H1 (cell line): ENCODE data around the gene SEC63. TPM values are rescaled to one million over a fixed set of nuclear protein-coding genes. Genes with fewer than 3 reads are reported as not detected.

ENCODE experiments used
- CTCF ChIA-PET: fragments of 300-600 bp; sonication (Branson Sonifier 250); formaldehyde crosslinking; loops from one replicate; lab custom pipeline; 2021; ENCODE audit not compliant: partially characterized antibody; lab: Charles Lee
- POLR2A ChIA-PET: fragments of 300-600 bp; sonication (Branson Sonifier 250); formaldehyde crosslinking; loops from one replicate; lab custom pipeline; 2021; ENCODE audit warnings: inconsistent platforms; ENCODE audit not compliant: partially characterized antibody; lab: Charles Lee
- DNase-seq, 2 experiments: peaks; one replicate each; pipeline versions ENCODE4 v3.0.0 to v3.0.0-alpha.2; 2010 to 2022; ENCODE audit warnings: low spot score in 2 of 2, low read depth in 1 of 2, mixed read lengths in 1 of 2
- FAIRE-seq: peaks from 2 replicates; lab custom pipeline; 2011; peaks lifted over from hg19 to GRCh38; lab: Jason Lieb, UNC
- H2AFZ ChIP-seq: 2 replicates; pipeline ENCODE4 v1.8.1; 2012; ENCODE audit warnings: low read length, inconsistent platforms
- H2AK5ac ChIP-seq: 2 replicates; pipeline ENCODE4 v1.6.1; 2013; ENCODE audit warnings: low read depth, low read length
- H2BK120ac ChIP-seq: replicated peaks from 2 replicates; pipeline ENCODE3; 2013; ENCODE audit warnings: low read depth, low read length, inconsistent platforms
- H2BK12ac ChIP-seq: 2 replicates; pipeline ENCODE4 v1.6.1; 2013; ENCODE audit warnings: low read depth, low read length
- H2BK15ac ChIP-seq: 2 replicates; pipeline ENCODE4 v1.6.1; 2013; ENCODE audit warnings: low read length
- H2BK20ac ChIP-seq: 2 replicates; pipeline ENCODE4 v1.6.1; 2013; ENCODE audit warnings: low read length
- H2BK5ac ChIP-seq: 2 replicates; pipeline ENCODE4 v1.6.1; 2013; ENCODE audit warnings: low read depth, low read length
- H3K14ac ChIP-seq: 2 replicates; pipeline ENCODE4 v1.6.1; 2013; ENCODE audit warnings: inconsistent platforms; ENCODE audit not compliant: insufficient read length
- H3K18ac ChIP-seq: 2 replicates; pipeline ENCODE4 v1.6.1; 2013; ENCODE audit warnings: low read length; ENCODE audit errors: extremely low read depth
- H3K23ac ChIP-seq: 2 replicates; pipeline ENCODE4 v1.6.1; 2013; ENCODE audit warnings: inconsistent platforms; ENCODE audit not compliant: insufficient read length
- H3K23me2 ChIP-seq: 2 replicates; pipeline ENCODE4 v1.6.1; 2013; ENCODE audit warnings: low read depth, low read length
- H3K27ac ChIP-seq: 2 replicates; pipeline ENCODE4 v1.6.1; 2011; ENCODE audit warnings: low read depth, low read length, inconsistent platforms
- H3K27me3 ChIP-seq, 4 experiments: replicated peaks in 1 of 4; 1 replicate in 1 of 4; 2 replicates in 3 of 4; pipeline versions ENCODE4 v1.6.1 to v1.8.1; 2011 to 2013; ENCODE audit warnings: low read length in 3 of 4, mild to moderate bottlenecking in 3 of 4, inconsistent platforms in 2 of 4, mixed read lengths in 2 of 4, moderate library complexity in 1 of 4; ENCODE audit not compliant: control insufficient read depth in 3 of 4, insufficient read depth in 3 of 4; ENCODE audit errors: extremely low read depth in 1 of 4
- H3K36me3 ChIP-seq, 4 experiments: 2 replicates each; pipeline versions ENCODE4 v1.6.1 to v1.8.1; 2011 to 2013; ENCODE audit warnings: mild to moderate bottlenecking in 4 of 4, low read length in 3 of 4, moderate library complexity in 2 of 4, control low read depth in 1 of 4, inconsistent platforms in 1 of 4; ENCODE audit not compliant: insufficient read depth in 4 of 4, control insufficient read depth in 2 of 4
- H3K4ac ChIP-seq: replicated peaks from 2 replicates; pipeline ENCODE3; 2013; ENCODE audit warnings: low read length, low read depth, mixed read lengths, inconsistent platforms; ENCODE audit not compliant: insufficient read length
- H3K4me1 ChIP-seq, 4 experiments: replicated peaks in 1 of 4; 1 replicate in 1 of 4; 2 replicates in 3 of 4; pipeline versions ENCODE4 v1.6.1 to v1.8.1; 2011 to 2013; ENCODE audit warnings: low read length in 3 of 4, inconsistent platforms in 2 of 4, mixed read lengths in 1 of 4; ENCODE audit not compliant: insufficient read depth in 4 of 4, control insufficient read depth in 3 of 4
- H3K4me2 ChIP-seq, 2 experiments: 2 replicates each; pipeline versions ENCODE4 v1.6.1 to v1.8.1; 2011 to 2013; ENCODE audit warnings: low read depth in 2 of 2, low read length in 2 of 2, control low read depth in 1 of 2, inconsistent platforms in 1 of 2, mild to moderate bottlenecking in 1 of 2; ENCODE audit not compliant: insufficient read depth in 1 of 2
- H3K4me3 ChIP-seq, 4 experiments: fragments of 200-600, 300-600 bp in 1 of 4; sonication (generic), shearing (Covaris generic), sonication (Bioruptor Twin) in 1 of 4; 2 replicates each; pipeline versions ENCODE4 v1.5.1 to v1.8.1; 2011 to 2016; ENCODE audit warnings: low read length in 4 of 4, low read depth in 3 of 4, control low read depth in 2 of 4, inconsistent platforms in 2 of 4, mild to moderate bottlenecking in 2 of 4, mixed read lengths in 1 of 4, moderate library complexity in 1 of 4; ENCODE audit not compliant: insufficient read depth in 2 of 4; ENCODE audit errors: extremely low read depth in 1 of 4
- H3K56ac ChIP-seq: replicated peaks from 2 replicates; pipeline ENCODE3; 2013; ENCODE audit warnings: low read depth, mild to moderate bottlenecking, mixed read lengths, low read length, inconsistent platforms; ENCODE audit not compliant: insufficient read length
- H3K79me1 ChIP-seq: 2 replicates; pipeline ENCODE4 v1.6.1; 2013; ENCODE audit warnings: low read depth, low read length, control low read depth
- H3K79me2 ChIP-seq, 2 experiments: 2 replicates each; pipeline versions ENCODE4 v1.6.1 to v1.8.1; 2012 to 2013; ENCODE audit warnings: low read length in 2 of 2, mild to moderate bottlenecking in 2 of 2, inconsistent platforms in 1 of 2; ENCODE audit not compliant: insufficient read depth in 2 of 2, control insufficient read depth in 1 of 2
- H3K9ac ChIP-seq, 4 experiments: replicated peaks in 1 of 4; 1 replicate in 1 of 4; 2 replicates in 3 of 4; pipeline versions ENCODE4 v1.6.1 to v1.8.1; 2011 to 2013; ENCODE audit warnings: low read depth in 3 of 4, low read length in 3 of 4, control low read depth in 2 of 4, mild to moderate bottlenecking in 2 of 4, moderate library complexity in 2 of 4, inconsistent platforms in 1 of 4; ENCODE audit errors: extremely low read depth in 1 of 4
- H3K9me3 ChIP-seq, 2 experiments: 2 replicates each; pipeline versions ENCODE4 v1.6.1 to v1.8.1; 2012 to 2013; ENCODE audit warnings: mild to moderate bottlenecking in 2 of 2, moderate library complexity in 2 of 2, control low read depth in 1 of 2, inconsistent platforms in 1 of 2, low read depth in 1 of 2, low read length in 1 of 2, mixed read lengths in 1 of 2; ENCODE audit not compliant: insufficient read depth in 2 of 2
- H4K20me1 ChIP-seq, 2 experiments: replicated peaks in 1 of 2; 2 replicates each; pipeline versions ENCODE3 to v1.8.1; 2011 to 2013; ENCODE audit warnings: inconsistent platforms in 2 of 2, low read length in 2 of 2, mild to moderate bottlenecking in 1 of 2; ENCODE audit not compliant: insufficient read depth in 2 of 2, control insufficient read depth in 1 of 2
- H4K5ac ChIP-seq: 2 replicates; pipeline ENCODE4 v1.6.1; 2013; ENCODE audit warnings: low read length, low read depth, mixed read lengths, inconsistent platforms; ENCODE audit not compliant: insufficient read length
- H4K8ac ChIP-seq: 2 replicates; pipeline ENCODE4 v1.8.0; 2013; ENCODE audit warnings: mild to moderate bottlenecking, moderate library complexity, low read length, inconsistent platforms; ENCODE audit not compliant: insufficient read depth; ENCODE audit errors: extremely low read depth
- H4K91ac ChIP-seq: replicated peaks from 2 replicates; pipeline ENCODE3; 2013; ENCODE audit warnings: low read length, mixed read lengths, inconsistent platforms; ENCODE audit not compliant: insufficient read length
- BRCA1 ChIP-seq: IDR thresholded peaks from 2 replicates; pipeline ENCODE4 v1.6.1; 2012; ENCODE audit warnings: low read depth, low read length, improper control_type of control experiment
- CREB1 ChIP-seq: IDR thresholded peaks from 2 replicates; pipeline ENCODE4 v1.6.1; 2012; ENCODE audit warnings: inconsistent platforms
- HDAC2 ChIP-seq, 2 experiments: fragments of 300-600 bp in 1 of 2; sonication (generic) in 1 of 2; IDR thresholded peaks; 2 replicates each; pipeline ENCODE4 v1.6.1; 2011 to 2012; ENCODE audit warnings: low read depth in 2 of 2, low read length in 2 of 2, mild to moderate bottlenecking in 2 of 2, moderate library complexity in 2 of 2, borderline replicate concordance in 1 of 2, inconsistent platforms in 1 of 2
- KDM1A ChIP-seq: fragments of 200-600, 300-600 bp; sonication (generic); IDR thresholded peaks from 2 replicates; pipeline ENCODE4 v1.7.1; 2016; ENCODE audit warnings: mild to moderate bottlenecking, low read length, borderline replicate concordance
- KDM5A ChIP-seq: fragments of 200-600 bp; IDR thresholded peaks from 2 replicates; pipeline ENCODE4 v1.7.1; 2012; ENCODE audit warnings: mild to moderate bottlenecking, low read length, inconsistent platforms, mixed read lengths
- NRF1 ChIP-seq: IDR thresholded peaks from 2 replicates; pipeline ENCODE4 v1.6.1; 2011; ENCODE audit warnings: mild to moderate bottlenecking, low read depth, low read length, improper control_type of control experiment
- PHF8 ChIP-seq: fragments of 200-600 bp; sonication (generic); conservative IDR thresholded peaks from 2 replicates; pipeline ENCODE4 v1.7.1; 2012; ENCODE audit warnings: low read depth, mild to moderate bottlenecking, inconsistent platforms, low read length, moderate library complexity
- POU5F1 ChIP-seq: IDR thresholded peaks from 2 replicates; pipeline ENCODE4 v1.6.1; 2011; ENCODE audit warnings: low read depth, mild to moderate bottlenecking, low read length, moderate library complexity
- RNF2 ChIP-seq: fragments of 200-900, 300-1000 bp; sonication (generic); IDR thresholded peaks from 2 replicates; pipeline ENCODE4 v1.7.1; 2016; ENCODE audit warnings: borderline replicate concordance, low read depth, mild to moderate bottlenecking, antibody characterized with exemption, low read length; ENCODE audit not compliant: poor library complexity, severe bottlenecking; ENCODE audit errors: missing control alignments
- SUZ12 ChIP-seq: fragments of 200-600 bp; sonication (generic); IDR thresholded peaks from 2 replicates; pipeline ENCODE4 v1.6.1; 2012; ENCODE audit warnings: mild to moderate bottlenecking, inconsistent platforms, low read length, moderate library complexity, mixed read lengths
- YY1 ChIP-seq: IDR thresholded peaks from 2 replicates; pipeline ENCODE4 v1.6.1; 2011; ENCODE audit warnings: low read depth, mild to moderate bottlenecking, low read length
- WGBS, 2 experiments: shearing (Covaris generic) in 1 of 2; methylation state at CpG; one replicate each; pipeline versions ENCODE4 v1.1.6 to v1.1.7; 2013 to 2015; ENCODE audit warnings: low lambda C conversion rate in 2 of 2, mixed read lengths in 2 of 2, inconsistent platforms in 1 of 2, low coverage in 1 of 2, missing lambda C conversion rate in 1 of 2; ENCODE audit not compliant: insufficient replicate concordance in 2 of 2, insufficient coverage in 1 of 2, insufficient read length in 1 of 2; ENCODE audit errors: extremely low coverage in 1 of 2, missing lambda C conversion rate in 1 of 2; 5-methylcytosine and 5-hydroxymethylcytosine counted together
- polyA plus RNA-seq, 7 experiments: library from polyadenylated mRNA; depleted of rRNA in 3 of 7; stranded (reverse) in 5 of 7; unstranded in 2 of 7; fragments of >200 nt in 5 of 7; fragments of 200-250 nt in 2 of 7; gene quantifications; 1 replicate in 5 of 7; 2 replicates in 1 of 7; 4 replicates in 1 of 7; pipeline versions ENCODE4 v1.2.1 to v1.2.3, GENCODE V29; 2011 to 2013; ENCODE audit warnings: missing spikeins in 2 of 7, mixed read lengths in 2 of 7
- total RNA-seq: library from RNA; stranded (reverse); fragmentation: NEBNext Ultra II Directional; extraction: Animal tissue kit (Norgen Biotek cat#: 25700); gene quantifications from 2 replicates; pipeline ENCODE4 v1.2.1, GENCODE V29; 2021

Gene SEC63
- total and polyA plus RNA-seq, 2 of the 8 experiments (the other 6 are each of a cell fraction or from before 2014, with no cell fraction given), result 17.3 to 121 TPM

DNA sequence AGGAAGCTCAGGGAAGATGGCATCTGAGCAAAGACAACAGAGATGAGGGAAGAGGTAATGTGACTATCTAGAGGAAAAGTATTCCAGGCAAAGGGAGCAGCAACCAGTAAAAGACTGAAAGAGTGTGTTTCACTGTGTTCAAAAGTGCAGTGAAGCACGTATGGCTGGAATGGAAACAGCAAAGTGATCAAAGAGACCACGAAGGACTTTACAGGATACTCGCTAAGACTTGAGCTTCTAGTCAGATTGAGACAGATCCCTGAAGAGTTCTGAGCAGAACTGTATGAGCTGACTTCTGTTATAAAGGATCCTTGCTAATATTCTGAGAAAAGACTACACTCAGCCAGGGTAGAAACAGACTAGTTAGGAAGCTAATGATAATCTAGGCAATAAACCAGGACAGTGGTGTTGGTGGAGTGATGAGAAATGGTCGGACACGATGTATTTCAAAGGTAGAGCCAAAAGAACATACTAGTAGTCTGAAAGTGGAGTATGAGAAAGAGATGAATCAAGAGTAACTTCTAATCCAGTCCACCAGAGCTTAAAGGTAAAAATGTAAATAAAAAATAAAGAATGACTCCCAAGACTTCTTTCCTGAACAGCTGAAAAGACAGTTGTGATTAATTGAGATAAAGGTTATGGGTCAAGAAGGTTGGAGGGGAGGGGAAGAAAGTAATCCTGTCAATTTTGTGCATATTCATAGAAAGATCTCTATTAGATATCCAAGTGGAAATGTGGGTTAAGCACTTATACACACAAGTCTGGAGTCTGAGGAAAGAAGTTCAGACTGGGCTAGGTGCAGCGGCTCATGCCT lies 14.2 kb downstream of the SEC63 start:
- FAIRE-seq, result no peak
- H2AK5ac ChIP-seq, result no peak overlapping the region
- H3K27ac ChIP-seq, result no peak overlapping the region
- H3K23ac ChIP-seq, result no peak overlapping the region
- no peak overlapping the region for H2BK5ac ChIP-seq
- H2AFZ ChIP-seq, result no peak overlapping the region
- CTCF ChIA-PET, result interaction anchor here (0.6 to 1.0 kb wide), 3 partner anchors 13 to 88 kb away, joined by 3 read pairs; no protein-coding TSS in a partner anchor
- H2BK15ac ChIP-seq, result no peak overlapping the region
- H2BK120ac ChIP-seq, result no peak overlapping the region
- H3K4ac ChIP-seq, result no peak overlapping the region
- H3K4me3 ChIP-seq, result no peak overlapping the region
- DNase-seq, result no peak
- no peak overlapping the region for H3K18ac ChIP-seq
- H3K4me1 ChIP-seq, result peaks cover 0 to 4% (median 1%) of the 10 kb centered on the region in 4 experiments; a peak in 2 of 7 replicates
- H3K79me1 ChIP-seq, result peaks cover 3% of the 10 kb centered on the region; the same call in 1 of the 2 replicates
- no peak overlapping the region for H3K14ac ChIP-seq
- H3K79me2 ChIP-seq, result peaks cover 27 to 94% of the 10 kb centered on the region in 2 experiments
- no peaks in the 10 kb centered on the region; a peak in 1 of 8 replicates for H3K36me3 ChIP-seq
- no peak overlapping the region for H4K91ac ChIP-seq
- no peaks in the 10 kb centered on the region for H3K9me3 ChIP-seq
- H2BK20ac ChIP-seq, result no peak overlapping the region
- peaks cover 5 to 8% of the 10 kb centered on the region in 2 experiments for H4K20me1 ChIP-seq
- no peak overlapping the region for H2BK12ac ChIP-seq
- no peak overlapping the region for H3K9ac ChIP-seq
- WGBS, 2 experiments, result 91% methylated on average over 6 of the region's 6 CpGs; no CpG with 5 or more reads in 1 of the 2 experiments
- no peak overlapping the region for H4K5ac ChIP-seq
- H4K8ac ChIP-seq, result no peak overlapping the region
- POLR2A ChIA-PET, result interaction anchor here (1.1 to 1.6 kb wide), 2 partner anchors 11 to 13 kb away, joined by 5 to 6 read pairs; partner anchors contain the start of gene SEC63
- no peaks in the 10 kb centered on the region for H3K27me3 ChIP-seq
- H3K23me2 ChIP-seq, result no peaks in the 10 kb centered on the region
- H3K56ac ChIP-seq, result no peak overlapping the region
- no peak overlapping the region for H3K4me2 ChIP-seq
- TF ChIP-seq KDM1A (no peak), BRCA1 (no peak), RNF2 (no peak), NRF1 (no peak), PHF8 (no peak), KDM5A (no peak), POU5F1 (no peak), YY1 (no peak), CREB1 (no peak), SUZ12 (no peak), HDAC2 (IDR thresholded peaks at IDR 0.05; ENCODE audit: borderline replicate concordance in 1 of 2, low read depth in 2 of 2, low read length in 2 of 2) (no peak)
